GM18498 (cell line): Measurements from ENCODE around the gene CCNF.
"Not testable (repeated sequence)": the region's sequence is repeated elsewhere in the genome, so short reads cannot be mapped to it uniquely, and the experiment has no call there.

Experiments used
- ATAC-seq: cut with Tn5 transposase; IDR thresholded peaks from one replicate; pipeline ENCODE4 v1.9.1; 2021; ENCODE audit warnings: mild to moderate bottlenecking, moderate library complexity; ENCODE audit not compliant: unreplicated experiment

Gene CCNF

DNA sequence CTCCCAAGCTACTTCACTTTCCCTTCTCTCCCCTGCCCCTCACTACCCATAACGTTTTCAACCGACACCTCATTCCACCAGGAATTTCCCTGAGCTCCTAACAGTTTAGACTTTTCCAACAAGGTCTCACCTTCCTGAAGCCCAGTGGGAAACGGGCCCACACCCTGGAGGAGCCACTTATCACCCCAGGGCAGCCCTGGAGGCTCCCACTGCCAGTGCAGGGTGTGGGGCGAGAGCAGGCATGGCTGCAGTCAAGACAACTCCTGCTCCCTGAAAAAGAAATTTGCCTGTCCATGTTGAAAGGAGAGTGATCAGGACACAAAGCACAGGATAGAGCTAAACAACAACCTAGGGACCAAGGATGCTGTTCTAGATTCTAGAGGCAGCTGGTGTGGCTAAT, 1.7 kb upstream of the CCNF start:
- no peak for ATAC-seq

- ATAC-seq: no peak
Observed at GRCh38 chr16:2428051-2428783, 1.0 kb upstream of the CCNF start.

- no peak for ATAC-seq
Observed at GRCh38 chr16:2428784-2429033, 538 bp upstream of the CCNF start.

GRCh38 chr16:2429771-2430663, 770 bp downstream of the CCNF start:
- no peak for ATAC-seq

DNA sequence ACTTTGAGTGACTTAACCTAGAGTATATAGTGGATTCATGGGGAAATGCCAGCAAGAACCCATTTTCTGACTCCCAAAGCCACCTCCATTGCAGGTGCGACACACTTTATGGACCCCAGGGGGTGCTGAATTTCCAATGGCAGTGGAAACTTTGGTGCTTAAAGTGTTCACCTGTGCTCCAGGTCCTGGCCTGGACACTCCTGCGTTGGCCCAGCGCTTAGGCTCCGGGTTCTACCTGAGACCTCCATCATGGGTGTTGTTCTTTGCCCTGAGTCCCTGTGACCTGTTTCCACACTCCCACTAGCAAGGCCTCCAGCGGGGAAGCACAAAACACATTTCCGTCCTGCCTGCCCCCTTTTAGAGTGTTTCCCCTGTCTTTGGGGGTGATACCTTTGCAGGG, 3.0 kb downstream of the CCNF start:
- ATAC-seq: no peak

GRCh38 chr16:2432801-2433505, 3.7 kb downstream of the CCNF start:
- ATAC-seq: no peak

DNA sequence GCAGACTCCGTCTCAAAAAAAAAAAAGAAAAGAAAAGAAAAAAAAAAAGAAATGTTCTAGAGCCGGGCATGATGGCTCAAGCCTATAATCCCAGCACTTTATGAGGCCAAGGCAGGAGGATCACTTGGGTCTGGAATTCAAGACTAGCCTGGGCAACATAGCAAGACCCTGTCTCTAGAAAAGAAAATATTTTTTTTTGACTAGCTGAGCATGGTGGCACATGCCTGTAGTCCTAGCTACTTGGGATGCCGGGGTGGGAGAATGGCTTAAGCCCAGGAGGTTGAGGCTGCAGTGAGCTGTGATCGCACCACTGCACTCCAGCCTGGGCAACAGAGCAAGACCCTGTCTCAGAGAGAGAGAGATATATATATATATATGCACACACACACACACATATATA, 6.0 kb downstream of the CCNF start:
- ATAC-seq: not testable (repeated sequence)

- ATAC-seq: no peak
Observed at GRCh38 chr16:2436110-2436509, 6.9 kb downstream of the CCNF start.

DNA sequence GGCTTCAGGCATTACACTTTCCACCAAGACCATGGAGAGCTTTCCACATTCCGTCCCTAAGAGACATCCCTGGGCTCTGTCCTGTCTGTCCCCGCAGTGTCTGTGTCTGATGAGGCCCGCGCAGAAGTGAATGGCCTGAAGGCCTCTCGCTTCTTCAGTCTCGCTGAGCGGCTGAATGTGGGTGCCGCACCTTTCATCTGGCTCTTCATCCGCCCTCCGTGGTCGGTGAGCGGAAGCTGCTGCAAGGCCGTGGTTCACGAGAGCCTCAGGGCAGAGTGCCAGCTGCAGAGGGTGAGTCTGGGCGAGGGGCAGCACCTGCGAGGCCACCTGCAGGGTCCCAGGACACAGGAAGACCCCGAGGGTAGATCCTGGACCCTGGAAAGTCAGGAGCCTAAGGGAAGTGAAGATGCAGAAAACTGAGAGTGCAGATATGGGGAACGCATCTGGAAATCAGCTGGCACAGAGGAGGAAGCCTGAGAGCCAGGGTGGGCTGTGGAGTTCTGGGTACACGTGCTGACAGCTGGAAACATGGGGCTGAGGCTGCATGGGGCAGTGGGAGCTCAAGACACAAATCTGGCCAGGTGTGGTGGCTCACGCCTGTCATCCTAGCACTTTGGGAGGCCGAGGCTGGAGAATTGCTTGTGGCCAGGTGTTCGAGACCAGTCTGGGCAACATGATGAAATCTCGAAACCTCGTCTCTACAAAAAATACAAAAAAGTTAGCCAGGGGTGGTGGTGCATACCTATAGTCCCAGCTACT, 8.0 kb downstream of the CCNF start:
- no peak for ATAC-seq

- ATAC-seq: no peak
Observed at GRCh38 chr16:2438121-2438520, 8.9 kb downstream of the CCNF start.

DNA sequence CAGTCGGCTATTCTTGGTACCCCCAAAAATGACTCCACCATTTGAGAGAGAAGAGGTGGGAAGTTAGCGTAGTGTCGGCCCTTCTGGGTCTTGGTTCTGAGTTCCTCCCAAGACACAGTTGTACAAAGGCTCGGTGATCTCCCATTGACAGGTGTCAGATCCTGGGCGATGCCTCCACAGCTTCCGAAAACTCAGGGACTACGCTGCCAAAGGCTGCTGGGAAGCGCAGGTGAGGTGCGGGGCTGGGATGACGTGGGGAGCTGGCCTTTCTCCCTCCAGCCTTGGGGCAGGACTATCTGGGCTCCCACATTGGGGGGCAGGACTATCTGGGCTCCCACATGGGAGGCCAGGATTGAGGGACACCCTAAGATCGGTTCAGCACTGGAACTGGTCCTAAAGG, 10.4 kb downstream of the CCNF start:
- ATAC-seq: no peak

- not testable (repeated sequence) for ATAC-seq
Observed at GRCh38 chr16:2441143-2441804, 12.0 kb downstream of the CCNF start.

DNA sequence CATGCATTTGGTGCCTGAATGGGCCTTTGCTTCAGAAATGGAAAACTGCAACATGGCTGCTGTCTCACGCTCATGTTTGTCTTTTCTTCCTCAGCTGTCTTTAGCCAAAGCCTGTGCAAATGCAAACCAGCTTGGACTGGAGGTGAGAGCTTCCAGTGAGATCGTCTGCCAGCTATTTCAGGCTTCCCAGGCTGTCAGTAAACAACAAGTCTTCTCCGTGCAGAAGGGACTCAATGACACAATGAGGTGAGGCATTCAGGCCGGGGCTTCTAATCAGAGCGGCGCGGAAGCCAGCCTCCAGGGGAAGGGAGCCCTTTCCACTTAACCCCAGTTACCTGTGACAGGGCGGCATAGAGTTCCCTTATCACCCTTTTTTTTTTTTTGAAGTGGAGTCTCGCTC, 14.3 kb downstream of the CCNF start:
- ATAC-seq: no peak

- no peak for ATAC-seq
Observed at GRCh38 chr16:2447920-2448583, 18.8 kb downstream of the CCNF start.

GRCh38 chr16:2449118-2449517, 19.9 kb downstream of the CCNF start:
- no peak for ATAC-seq

GRCh38 chr16:2450535-2450934, 21.3 kb downstream of the CCNF start:
- ATAC-seq: no peak

DNA sequence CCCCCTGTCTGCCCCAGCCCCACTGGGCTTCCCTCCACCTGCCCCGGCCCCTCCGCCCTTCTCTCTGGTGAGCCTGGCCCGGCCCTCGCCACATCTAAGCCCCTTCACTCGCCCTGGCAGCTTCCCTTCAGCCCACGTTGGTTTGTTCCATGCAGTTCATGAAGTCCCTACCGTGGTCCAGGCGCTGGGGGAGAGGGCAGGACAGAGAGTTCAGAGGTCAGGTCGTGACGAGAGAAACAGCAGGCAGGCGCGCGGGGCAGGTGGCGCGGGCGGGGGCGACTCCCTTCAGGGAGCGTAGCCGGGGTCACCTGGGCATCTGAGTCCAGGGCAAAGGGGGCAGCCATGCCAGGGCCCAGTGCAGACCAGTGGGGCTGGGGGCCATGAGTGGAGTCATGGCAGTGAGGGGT, 21.7 kb downstream of the CCNF start:
- no peak for ATAC-seq

- no peak for ATAC-seq
Observed at GRCh38 chr16:2451851-2452320, 22.6 kb downstream of the CCNF start.

- no peak for ATAC-seq
Observed at GRCh38 chr16:2452650-2453049, 23.4 kb downstream of the CCNF start.
